Endothelial cell of umbilical vein (primary cell): ENCODE measurements around the gene CACNA2D3. TPM values are rescaled to one million over a fixed set of nuclear protein-coding genes. Genes with fewer than 3 reads are reported as not detected.

Experiments
- BruUV-seq: library from RNA; stranded (reverse); fragments of 400-500 nt; replicated peaks from 2 replicates; lab custom pipeline; 2021; lab: Mats Ljungman, UMichigan
- CTCF ChIA-PET: fragments of 300-600, 350-600 bp; sonication (Branson Sonifier 250); formaldehyde crosslinking; loops from one replicate; lab custom pipeline; 2021; ENCODE audit warnings: antibody characterized with exemption, inconsistent platforms; lab: Charles Lee
- POLR2A ChIA-PET: fragments of 300-600, 350-600 bp; sonication (Branson Sonifier 250); formaldehyde crosslinking; loops from one replicate; lab custom pipeline; 2021; ENCODE audit warnings: antibody characterized with exemption, inconsistent platforms; lab: Charles Lee
- DNase-seq: peaks from one replicate; pipeline ENCODE4 v3.0.0-alpha.2; 2011; ENCODE audit warnings: low read depth, low spot score
- FAIRE-seq: peaks from 2 replicates; lab custom pipeline; 2011; peaks lifted over from hg19 to GRCh38; lab: Jason Lieb, UNC
- H2AFZ ChIP-seq: 2 replicates; pipeline ENCODE4 v1.6.0; 2012; ENCODE audit warnings: low read depth, low read length, control low read depth, inconsistent platforms
- H3K27ac ChIP-seq: 2 replicates; pipeline ENCODE4 v1.5.1; 2011; ENCODE audit warnings: low read depth, mild to moderate bottlenecking, control low read depth, low read length, moderate library complexity; ENCODE audit not compliant: insufficient read depth
- H3K27me3 ChIP-seq, 2 experiments: 2 replicates each; pipeline versions ENCODE4 v1.6.0 to v1.6.1; 2011; ENCODE audit warnings: low read length in 2 of 2, mixed read lengths in 1 of 2; ENCODE audit not compliant: control insufficient read depth in 2 of 2, insufficient read depth in 2 of 2
- H3K36me3 ChIP-seq, 2 experiments: 2 replicates in 1 of 2; 3 replicates in 1 of 2; pipeline ENCODE4 v1.5.1; 2011; ENCODE audit warnings: low read length in 2 of 2, mild to moderate bottlenecking in 1 of 2, moderate library complexity in 1 of 2; ENCODE audit not compliant: control insufficient read depth in 2 of 2, insufficient read depth in 2 of 2; ENCODE audit errors: extremely low read depth in 1 of 2
- H3K4me1 ChIP-seq: 3 replicates; pipeline ENCODE4 v1.5.1; 2011; ENCODE audit warnings: mild to moderate bottlenecking, low read length; ENCODE audit not compliant: control insufficient read depth, insufficient read depth; ENCODE audit errors: extremely low read depth
- H3K4me2 ChIP-seq: 2 replicates; pipeline ENCODE4 v1.6.1; 2011; ENCODE audit warnings: low read length, control low read depth, mixed read lengths; ENCODE audit not compliant: insufficient read depth
- H3K4me3 ChIP-seq, 3 experiments: fragments of 200-600 bp in 1 of 3; sonication (generic), shearing (Covaris generic) in 1 of 3; replicated peaks in 1 of 3; 2 replicates each; pipeline ENCODE4 v1.5.1; 2011 to 2016; ENCODE audit warnings: control low read depth in 3 of 3, low read length in 3 of 3, mild to moderate bottlenecking in 2 of 3, inconsistent platforms in 1 of 3, low read depth in 1 of 3, moderate library complexity in 1 of 3; ENCODE audit not compliant: insufficient read depth in 1 of 3
- H3K79me2 ChIP-seq: 2 replicates; pipeline ENCODE4 v1.6.0; 2012; ENCODE audit warnings: low read length, inconsistent platforms; ENCODE audit not compliant: control insufficient read depth, insufficient read depth
- H3K9ac ChIP-seq: replicated peaks from 2 replicates; pipeline ENCODE3; 2011; ENCODE audit warnings: low read length, control low read depth; ENCODE audit not compliant: insufficient read depth; ENCODE audit errors: extremely low read depth
- H3K9me1 ChIP-seq: replicated peaks from 3 replicates; pipeline ENCODE4 v1.6.0; 2011; ENCODE audit warnings: mild to moderate bottlenecking, low read length; ENCODE audit not compliant: control insufficient read depth, insufficient read depth; ENCODE audit errors: extremely low read depth
- H3K9me3 ChIP-seq: replicated peaks from 2 replicates; pipeline ENCODE4 v1.5.1; 2012; ENCODE audit warnings: low read length, inconsistent platforms; ENCODE audit not compliant: control insufficient read depth, insufficient read depth
- H4K20me1 ChIP-seq: replicated peaks from 2 replicates; pipeline ENCODE3; 2011; ENCODE audit warnings: mild to moderate bottlenecking, low read length; ENCODE audit not compliant: control insufficient read depth, insufficient read depth; ENCODE audit errors: extremely low read depth
- CTCF ChIP-seq, 2 donors: IDR thresholded peaks; 1 replicate in 1 of 2; 2 replicates in 1 of 2; pipeline ENCODE4 v1.5.1; 2011; ENCODE audit warnings: low read length in 2 of 2, mild to moderate bottlenecking in 2 of 2, moderate library complexity in 2 of 2, control low read depth in 1 of 2, inconsistent platforms in 1 of 2, low read depth in 1 of 2; ENCODE audit not compliant: insufficient read depth in 1 of 2; ENCODE audit errors: extremely low read depth in 1 of 2
- EZH2 ChIP-seq: IDR thresholded peaks from 2 replicates; pipeline ENCODE4 v1.6.1; 2012; ENCODE audit warnings: borderline replicate concordance, low read depth, mild to moderate bottlenecking, moderate library complexity, low read length, inconsistent platforms; ENCODE audit not compliant: severe bottlenecking
- FOS ChIP-seq: IDR thresholded peaks from 2 replicates; pipeline ENCODE4 v1.6.1; 2011; ENCODE audit warnings: mild to moderate bottlenecking, low read length, moderate library complexity, borderline replicate concordance; ENCODE audit not compliant: insufficient read depth
- GATA2 ChIP-seq: IDR thresholded peaks from 2 replicates; pipeline ENCODE4 v1.7.0; 2011; ENCODE audit warnings: low read depth, mild to moderate bottlenecking, moderate library complexity, mixed read lengths, low read length; ENCODE audit not compliant: insufficient read length, insufficient read depth
- JUN ChIP-seq: IDR thresholded peaks from 2 replicates; pipeline ENCODE4 v1.6.1; 2011; ENCODE audit warnings: borderline replicate concordance, low read depth; ENCODE audit not compliant: insufficient read length, insufficient read depth
- MYC ChIP-seq: IDR thresholded peaks from one replicate; pipeline ENCODE4 v1.6.1; 2011; ENCODE audit warnings: mild to moderate bottlenecking, low read depth, low read length
- POLR2A ChIP-seq: IDR thresholded peaks from 2 replicates; pipeline ENCODE4 v1.6.1; 2012; ENCODE audit warnings: low read depth, mild to moderate bottlenecking, control low read depth, low read length
- POLR2AphosphoS5 ChIP-seq: IDR thresholded peaks from 2 replicates; pipeline ENCODE4 v1.6.1; 2012; ENCODE audit warnings: low read depth, mild to moderate bottlenecking, control low read depth, low read length, moderate library complexity; ENCODE audit not compliant: insufficient read depth
- dilution Hi-C: fragments of 300-500 bp; cut with MboI; formaldehyde crosslinking; loops from one replicate; pipeline ENCODE4 v1.15.0; 2019; ENCODE audit warnings: low sequenced_read_pairs; ENCODE audit not compliant: extremely low pct_ligation_motif_present
- intact Hi-C: fragments of 100-400 bp; cut with micrococcal nuclease; formaldehyde crosslinking; loops from one replicate; pipeline ENCODE4 v1.10.0; 2022
- polyA plus RNA-seq, 4 experiments: library from polyadenylated mRNA; depleted of rRNA in 3 of 4; stranded (reverse) in 3 of 4; unstranded in 1 of 4; fragments of >200 nt; gene quantifications; 2 replicates each; pipeline versions ENCODE4 v1.2.1 to v1.2.3, GENCODE V29; 2011 to 2012; ENCODE audit warnings: missing spikeins in 1 of 4
- total RNA-seq: library from RNA; stranded (reverse); gene quantifications from 2 replicates; pipeline ENCODE4 v1.2.3, GENCODE V29; 2021
- TF ChIP-seq, protein P1 (sequence below): IDR thresholded peaks from 2 replicates; pipeline ENCODE4 v1.6.1; 2011; ENCODE audit not compliant: insufficient read depth, insufficient read length

Gene CACNA2D3
- total and polyA plus RNA-seq, 2 donors (not counting 3 experiments of a cell fraction or from before 2014, with no cell fraction given): not detected

DNA sequence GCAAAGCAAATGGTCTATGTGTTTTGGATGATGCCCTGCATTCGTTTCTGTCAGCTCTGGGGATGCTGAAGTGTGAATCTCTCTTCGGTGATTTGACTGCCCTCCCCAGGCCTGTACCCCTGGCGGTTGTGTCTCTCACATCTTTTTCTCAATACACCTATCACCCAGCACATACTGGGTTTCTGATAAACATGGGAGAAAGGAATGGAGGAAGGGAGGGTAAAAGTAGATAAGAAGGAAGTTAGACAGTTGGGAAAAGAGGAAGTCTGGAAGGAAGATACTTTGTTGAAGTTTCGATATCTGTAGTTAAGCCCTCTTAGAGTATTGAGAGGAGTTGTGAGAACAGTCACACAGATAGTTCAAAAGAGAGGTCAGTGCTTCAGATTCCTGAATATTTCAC lies 841.3 kb downstream of the CACNA2D3 start:
- dilution Hi-C loops: no loop called here
- Histone ChIP-seq H3K27me3 (no peaks in the 10 kb centered on the region), H3K27ac (no peak overlapping the region), H3K9me1 (no peaks in the 10 kb centered on the region), H3K4me3 (no peak overlapping the region), H3K4me2 (no peak overlapping the region), H3K79me2 (no peaks in the 10 kb centered on the region), H3K9ac (no peak overlapping the region), H3K36me3 (no peaks in the 10 kb centered on the region), H4K20me1 (no peaks in the 10 kb centered on the region), H2AFZ (no peak overlapping the region), H3K9me3 (no peaks in the 10 kb centered on the region), H3K4me1 (no peaks in the 10 kb centered on the region)
- intact Hi-C loops: no loop called here
- TF ChIP-seq CTCF (IDR thresholded peaks at IDR 0.05; ENCODE audit: extremely low read depth in 1 of 2, insufficient read depth in 1 of 2, low read depth in 1 of 2, low read length in 2 of 2) (no peak), FOS (no peak), JUN (no peak), POLR2AphosphoS5 (no peak), GATA2 (no peak), POLR2A (no peak), MYC (no peak), EZH2 (no peak)
- TF ChIP-seq, protein P1, sequence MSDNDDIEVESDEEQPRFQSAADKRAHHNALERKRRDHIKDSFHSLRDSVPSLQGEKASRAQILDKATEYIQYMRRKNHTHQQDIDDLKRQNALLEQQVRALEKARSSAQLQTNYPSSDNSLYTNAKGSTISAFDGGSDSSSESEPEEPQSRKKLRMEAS: no peak
- DNase-seq: no peak
- BruUV-seq: no TSS peak
- FAIRE-seq: no peak
- ChIA-PET CTCF (no interaction called here), POLR2A (no interaction called here)
